Bronchus fibroblast of lung (primary cell): ENCODE data around the gene MSL2. TPM values are rescaled to one million over a fixed set of nuclear protein-coding genes. Genes with fewer than 3 reads are reported as not detected.

Source experiments
- total RNA-seq: library from RNA; depleted of rRNA; stranded (reverse); fragments of >200 nt; gene quantifications from 2 replicates; pipeline ENCODE4 v1.2.3, GENCODE V29; 2015

MSL2 gene, protein sequence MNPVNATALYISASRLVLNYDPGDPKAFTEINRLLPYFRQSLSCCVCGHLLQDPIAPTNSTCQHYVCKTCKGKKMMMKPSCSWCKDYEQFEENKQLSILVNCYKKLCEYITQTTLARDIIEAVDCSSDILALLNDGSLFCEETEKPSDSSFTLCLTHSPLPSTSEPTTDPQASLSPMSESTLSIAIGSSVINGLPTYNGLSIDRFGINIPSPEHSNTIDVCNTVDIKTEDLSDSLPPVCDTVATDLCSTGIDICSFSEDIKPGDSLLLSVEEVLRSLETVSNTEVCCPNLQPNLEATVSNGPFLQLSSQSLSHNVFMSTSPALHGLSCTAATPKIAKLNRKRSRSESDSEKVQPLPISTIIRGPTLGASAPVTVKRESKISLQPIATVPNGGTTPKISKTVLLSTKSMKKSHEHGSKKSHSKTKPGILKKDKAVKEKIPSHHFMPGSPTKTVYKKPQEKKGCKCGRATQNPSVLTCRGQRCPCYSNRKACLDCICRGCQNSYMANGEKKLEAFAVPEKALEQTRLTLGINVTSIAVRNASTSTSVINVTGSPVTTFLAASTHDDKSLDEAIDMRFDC
- total RNA-seq: 6.1 and 11.8 TPM in 2 replicates

DNA sequence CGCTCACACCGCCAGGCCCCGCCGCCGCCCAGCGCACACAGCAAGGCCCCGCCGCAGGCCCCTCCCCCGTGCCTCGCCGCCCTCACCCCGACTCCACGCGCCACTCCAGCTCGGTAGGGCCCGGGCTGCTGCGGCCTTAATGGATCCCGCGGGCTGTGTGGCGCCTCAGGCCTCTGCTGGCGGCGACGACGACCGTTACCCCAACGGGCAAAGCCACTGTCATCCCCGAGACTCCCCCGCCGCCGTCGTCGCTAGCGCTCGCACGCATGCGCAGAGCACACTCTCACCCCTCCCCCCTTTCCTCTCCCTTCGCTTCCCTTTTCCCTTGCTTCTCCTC, at the start of gene MSL2:
Gene MSL2, minus strand, starts transcription at position 272 of the 337 bp plus-strand sequence. CDS start 1,222 bp downstream, outside the sequence.

Other genes starting within 250 kb of the MSL2 start
- gene PPP2R3A, start 230.6 kb downstream of the MSL2 start, total RNA-seq: 9.8 and 10.1 TPM in 2 replicates
- gene PCCB, start 54.0 kb upstream of the MSL2 start, total RNA-seq: 50.8 and 52.0 TPM in 2 replicates